GM23338 (cell line): ENCODE measurements around the gene NVL. TPM values are rescaled to one million over a fixed set of nuclear protein-coding genes. Genes with fewer than 3 reads are reported as not detected.

ENCODE experiments used
- ATAC-seq: fragments of 200-7000 bp; cut with Tn5 transposase; 3 replicates; pipeline ENCODE4 v1.9.1; 2020
- DNase-seq: peaks from one replicate; pipeline ENCODE4 v3.0.0-alpha.2; 2015; ENCODE audit warnings: low spot score
- H2AFZ ChIP-seq: fragments of 200-600 bp; sonication (generic); 2 replicates; pipeline ENCODE4 v1.8.0; 2016; ENCODE audit warnings: antibody characterized with exemption, mild to moderate bottlenecking, moderate library complexity
- H3F3A ChIP-seq: fragments of 200-600 bp; sonication (generic); replicated peaks from 2 replicates; pipeline ENCODE4 v1.8.0; 2017; ENCODE audit warnings: antibody characterized with exemption, mixed run types, low read depth
- H3K27ac ChIP-seq: fragments of 200-600 bp; sonication (generic); 2 replicates; pipeline ENCODE4 v1.6.1; 2016; ENCODE audit warnings: low read depth
- H3K27me3 ChIP-seq: fragments of 200-600 bp; sonication (generic); 2 replicates; pipeline ENCODE4 v1.8.0; 2016; ENCODE audit warnings: mild to moderate bottlenecking, mixed run types, moderate library complexity; ENCODE audit not compliant: insufficient read depth
- H3K36me3 ChIP-seq: fragments of 200-600 bp; sonication (generic); 2 replicates; pipeline ENCODE4 v1.8.0; 2016; ENCODE audit warnings: mild to moderate bottlenecking; ENCODE audit not compliant: insufficient read depth
- H3K4me1 ChIP-seq: fragments of 200-600 bp; sonication (generic); 2 replicates; pipeline ENCODE4 v1.8.0; 2016; ENCODE audit warnings: mild to moderate bottlenecking, moderate library complexity; ENCODE audit not compliant: insufficient read depth
- H3K4me2 ChIP-seq: fragments of 200-600 bp; sonication (generic); 2 replicates; pipeline ENCODE4 v1.7.1; 2017; ENCODE audit warnings: mixed run types
- H3K4me3 ChIP-seq: fragments of 200-600 bp; sonication (generic); 2 replicates; pipeline ENCODE4 v1.6.1; 2016; ENCODE audit warnings: mixed run types
- H3K79me2 ChIP-seq: fragments of 200-600 bp; sonication (generic); replicated peaks from 2 replicates; pipeline ENCODE4 v1.8.0; 2017; ENCODE audit warnings: mild to moderate bottlenecking; ENCODE audit not compliant: insufficient read depth
- H3K9me2 ChIP-seq: fragments of 200-600 bp; sonication (generic); 2 replicates; pipeline ENCODE4 v1.8.0; 2017; ENCODE audit not compliant: insufficient read depth
- H4K20me1 ChIP-seq: fragments of 200-600 bp; sonication (generic); replicated peaks from 2 replicates; pipeline ENCODE4 v1.8.0; 2017; ENCODE audit warnings: mild to moderate bottlenecking; ENCODE audit not compliant: insufficient read depth
- H3K27ac Mint-ChIP-seq: 2 replicates; pipeline ENCODE4 v1.8.0; 2020; ENCODE audit warnings: inconsistent platforms, mild to moderate bottlenecking, moderate library complexity, mixed read lengths
- H3K27me3 Mint-ChIP-seq: 3 replicates; pipeline ENCODE4 v1.8.0; 2022; ENCODE audit warnings: low read depth, mild to moderate bottlenecking, moderate library complexity, mixed read lengths, inconsistent platforms; ENCODE audit not compliant: insufficient read depth, poor library complexity
- H3K36me3 Mint-ChIP-seq: 3 replicates; pipeline ENCODE4 v1.8.0; 2021; ENCODE audit warnings: low read depth, mild to moderate bottlenecking, inconsistent platforms, moderate library complexity, mixed read lengths
- H3K4me1 Mint-ChIP-seq: 3 replicates; pipeline ENCODE4 v1.8.0; 2020; ENCODE audit warnings: mild to moderate bottlenecking, inconsistent platforms, mixed read lengths
- H3K4me3 Mint-ChIP-seq: 3 replicates; pipeline ENCODE4 v1.8.0; 2021; ENCODE audit warnings: moderate library complexity, mild to moderate bottlenecking, inconsistent platforms, mixed read lengths
- H3K9me3 Mint-ChIP-seq: 3 replicates; pipeline ENCODE4 v1.8.0; 2020; ENCODE audit warnings: moderate library complexity, mild to moderate bottlenecking, inconsistent platforms, mixed read lengths
- CREB1 ChIP-seq: fragments of 250-450 bp; sonication (Bioruptor Pico); IDR thresholded peaks from 2 replicates; pipeline ENCODE4 v1.5.0; 2020; ENCODE audit warnings: low read depth, mild to moderate bottlenecking, moderate library complexity
- EZH2 ChIP-seq: fragments of 200-600 bp; sonication (generic); IDR thresholded peaks from one replicate; pipeline ENCODE4 v1.8.0; 2017; ENCODE audit warnings: antibody characterized with exemption, mild to moderate bottlenecking, low read depth; ENCODE audit not compliant: unreplicated experiment
- EZH2phosphoT487 ChIP-seq: fragments of 200-600 bp; sonication (generic); IDR thresholded peaks from one replicate; pipeline ENCODE4 v1.8.1; 2018; ENCODE audit warnings: antibody characterized with exemption; ENCODE audit not compliant: unreplicated experiment
- NANOG ChIP-seq: IDR thresholded peaks from 2 replicates; pipeline ENCODE4 v1.6.1; 2016; ENCODE audit warnings: antibody characterized with exemption, borderline replicate concordance
- POLR2AphosphoS5 ChIP-seq: IDR thresholded peaks from 2 replicates; pipeline ENCODE4 v1.6.1; 2016; ENCODE audit warnings: antibody characterized with exemption, low read depth
- REST ChIP-seq: IDR thresholded peaks from one replicate; pipeline ENCODE4 v1.6.1; 2018; ENCODE audit warnings: antibody characterized with exemption; ENCODE audit not compliant: unreplicated experiment
- ZNF331 ChIP-seq: fragments of 250-450 bp; sonication (Bioruptor Pico); IDR thresholded peaks from 2 replicates; pipeline ENCODE4 v1.5.0; 2020; ENCODE audit warnings: low read depth, mild to moderate bottlenecking, moderate library complexity
- polyA plus RNA-seq: library from polyadenylated mRNA; unstranded; fragments of >200 nt; fragmentation: Nextera tagmentation; extraction: Ambion mirVana; gene quantifications from 2 replicates; pipeline ENCODE4 v1.2.1, GENCODE V29; 2016
- total RNA-seq: library from RNA; depleted of rRNA; stranded (reverse); fragments of >200 nt; shearing (Covaris generic); gene quantifications from 2 replicates; pipeline ENCODE4 v1.2.3, GENCODE V29; 2014
- TF ChIP-seq, protein P1 (sequence below): IDR thresholded peaks from 2 replicates; pipeline ENCODE4 v1.6.1; 2016; ENCODE audit warnings: antibody characterized with exemption
- TF ChIP-seq, protein P2 (sequence below): fragments of 250-450 bp; sonication (Bioruptor Pico); IDR thresholded peaks from 2 replicates; pipeline ENCODE4 v1.5.0; 2020; ENCODE audit warnings: mild to moderate bottlenecking, moderate library complexity

Gene NVL
- total and polyA plus RNA-seq, 2 experiments from 2014 or later, result 44.4 to 71.7 TPM

- H3K4me3 ChIP-seq, result no peak overlapping the region
- no peak for ATAC-seq
- peak overlapping the region; percentile 32; the same call in 1 of the 2 replicates for H3K27ac Mint-ChIP-seq
- no peaks in the 10 kb centered on the region for H3K27me3 ChIP-seq
- H3K4me1 Mint-ChIP-seq, result peaks cover 12% of the 10 kb centered on the region
- 0 out of 2 replicates have a peak overlapping the region, but pooled peaks have one; percentile 10 for H3K27ac ChIP-seq
- no peaks in the 10 kb centered on the region; the same call in 2 of the 3 replicates for H3K9me3 Mint-ChIP-seq
- peaks cover 16% of the 10 kb centered on the region; the same call in 1 of the 2 replicates for H3K4me1 ChIP-seq
- TF ChIP-seq, protein P1, sequence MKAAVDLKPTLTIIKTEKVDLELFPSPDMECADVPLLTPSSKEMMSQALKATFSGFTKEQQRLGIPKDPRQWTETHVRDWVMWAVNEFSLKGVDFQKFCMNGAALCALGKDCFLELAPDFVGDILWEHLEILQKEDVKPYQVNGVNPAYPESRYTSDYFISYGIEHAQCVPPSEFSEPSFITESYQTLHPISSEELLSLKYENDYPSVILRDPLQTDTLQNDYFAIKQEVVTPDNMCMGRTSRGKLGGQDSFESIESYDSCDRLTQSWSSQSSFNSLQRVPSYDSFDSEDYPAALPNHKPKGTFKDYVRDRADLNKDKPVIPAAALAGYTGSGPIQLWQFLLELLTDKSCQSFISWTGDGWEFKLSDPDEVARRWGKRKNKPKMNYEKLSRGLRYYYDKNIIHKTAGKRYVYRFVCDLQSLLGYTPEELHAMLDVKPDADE, result no peak
- no peak for TF ChIP-seq EZH2
- H3K36me3 Mint-ChIP-seq, result peaks cover 20% of the 10 kb centered on the region; the same call in 2 of the 3 replicates
- peaks cover 1% of the 10 kb centered on the region; the same call in 1 of the 2 replicates for H3F3A ChIP-seq
- no peak overlapping the region for H3K4me2 ChIP-seq
- peaks cover 3% of the 10 kb centered on the region for H3K27me3 Mint-ChIP-seq
- no peak overlapping the region for H2AFZ ChIP-seq
- no peaks in the 10 kb centered on the region for H4K20me1 ChIP-seq
- no peak for DNase-seq
- no peaks in the 10 kb centered on the region for H3K9me2 ChIP-seq
- H3K4me3 Mint-ChIP-seq, result no peak overlapping the region
- 0 out of 2 replicates have a peak, but pooled peaks cover 7% of the 10 kb centered on the region for H3K36me3 ChIP-seq
- no peaks in the 10 kb centered on the region for H3K79me2 ChIP-seq
Measured at GRCh38 chr1:224259986-224260385, 70.0 kb downstream of the NVL start.

- Histone ChIP-seq H4K20me1 (no peaks in the 10 kb centered on the region), H3K36me3 (0 out of 2 replicates have a peak, but pooled peaks cover 1% of the 10 kb centered on the region), H3K4me3 (no peak overlapping the region), H3K79me2 (no peaks in the 10 kb centered on the region), H3K4me2 (no peak overlapping the region), H3K27ac (no peak overlapping the region), H3K27me3 (no peaks in the 10 kb centered on the region), H3K4me1 (peaks cover 16% of the 10 kb centered on the region; the same call in 1 of the 2 replicates), H3K9me2 (no peaks in the 10 kb centered on the region), H3F3A (no peaks in the 10 kb centered on the region; the same call in 1 of the 2 replicates), H2AFZ (no peak overlapping the region)
- Mint-ChIP-seq H3K4me1 (peaks cover 12% of the 10 kb centered on the region), H3K27me3 (peaks cover 3% of the 10 kb centered on the region), H3K27ac (no peak overlapping the region), H3K9me3 (no peaks in the 10 kb centered on the region; the same call in 2 of the 3 replicates), H3K4me3 (no peak overlapping the region), H3K36me3 (peaks cover 18% of the 10 kb centered on the region; the same call in 2 of the 3 replicates)
- ATAC-seq (no peak), DNase-seq (no peak)
- TF ChIP-seq, protein P2, sequence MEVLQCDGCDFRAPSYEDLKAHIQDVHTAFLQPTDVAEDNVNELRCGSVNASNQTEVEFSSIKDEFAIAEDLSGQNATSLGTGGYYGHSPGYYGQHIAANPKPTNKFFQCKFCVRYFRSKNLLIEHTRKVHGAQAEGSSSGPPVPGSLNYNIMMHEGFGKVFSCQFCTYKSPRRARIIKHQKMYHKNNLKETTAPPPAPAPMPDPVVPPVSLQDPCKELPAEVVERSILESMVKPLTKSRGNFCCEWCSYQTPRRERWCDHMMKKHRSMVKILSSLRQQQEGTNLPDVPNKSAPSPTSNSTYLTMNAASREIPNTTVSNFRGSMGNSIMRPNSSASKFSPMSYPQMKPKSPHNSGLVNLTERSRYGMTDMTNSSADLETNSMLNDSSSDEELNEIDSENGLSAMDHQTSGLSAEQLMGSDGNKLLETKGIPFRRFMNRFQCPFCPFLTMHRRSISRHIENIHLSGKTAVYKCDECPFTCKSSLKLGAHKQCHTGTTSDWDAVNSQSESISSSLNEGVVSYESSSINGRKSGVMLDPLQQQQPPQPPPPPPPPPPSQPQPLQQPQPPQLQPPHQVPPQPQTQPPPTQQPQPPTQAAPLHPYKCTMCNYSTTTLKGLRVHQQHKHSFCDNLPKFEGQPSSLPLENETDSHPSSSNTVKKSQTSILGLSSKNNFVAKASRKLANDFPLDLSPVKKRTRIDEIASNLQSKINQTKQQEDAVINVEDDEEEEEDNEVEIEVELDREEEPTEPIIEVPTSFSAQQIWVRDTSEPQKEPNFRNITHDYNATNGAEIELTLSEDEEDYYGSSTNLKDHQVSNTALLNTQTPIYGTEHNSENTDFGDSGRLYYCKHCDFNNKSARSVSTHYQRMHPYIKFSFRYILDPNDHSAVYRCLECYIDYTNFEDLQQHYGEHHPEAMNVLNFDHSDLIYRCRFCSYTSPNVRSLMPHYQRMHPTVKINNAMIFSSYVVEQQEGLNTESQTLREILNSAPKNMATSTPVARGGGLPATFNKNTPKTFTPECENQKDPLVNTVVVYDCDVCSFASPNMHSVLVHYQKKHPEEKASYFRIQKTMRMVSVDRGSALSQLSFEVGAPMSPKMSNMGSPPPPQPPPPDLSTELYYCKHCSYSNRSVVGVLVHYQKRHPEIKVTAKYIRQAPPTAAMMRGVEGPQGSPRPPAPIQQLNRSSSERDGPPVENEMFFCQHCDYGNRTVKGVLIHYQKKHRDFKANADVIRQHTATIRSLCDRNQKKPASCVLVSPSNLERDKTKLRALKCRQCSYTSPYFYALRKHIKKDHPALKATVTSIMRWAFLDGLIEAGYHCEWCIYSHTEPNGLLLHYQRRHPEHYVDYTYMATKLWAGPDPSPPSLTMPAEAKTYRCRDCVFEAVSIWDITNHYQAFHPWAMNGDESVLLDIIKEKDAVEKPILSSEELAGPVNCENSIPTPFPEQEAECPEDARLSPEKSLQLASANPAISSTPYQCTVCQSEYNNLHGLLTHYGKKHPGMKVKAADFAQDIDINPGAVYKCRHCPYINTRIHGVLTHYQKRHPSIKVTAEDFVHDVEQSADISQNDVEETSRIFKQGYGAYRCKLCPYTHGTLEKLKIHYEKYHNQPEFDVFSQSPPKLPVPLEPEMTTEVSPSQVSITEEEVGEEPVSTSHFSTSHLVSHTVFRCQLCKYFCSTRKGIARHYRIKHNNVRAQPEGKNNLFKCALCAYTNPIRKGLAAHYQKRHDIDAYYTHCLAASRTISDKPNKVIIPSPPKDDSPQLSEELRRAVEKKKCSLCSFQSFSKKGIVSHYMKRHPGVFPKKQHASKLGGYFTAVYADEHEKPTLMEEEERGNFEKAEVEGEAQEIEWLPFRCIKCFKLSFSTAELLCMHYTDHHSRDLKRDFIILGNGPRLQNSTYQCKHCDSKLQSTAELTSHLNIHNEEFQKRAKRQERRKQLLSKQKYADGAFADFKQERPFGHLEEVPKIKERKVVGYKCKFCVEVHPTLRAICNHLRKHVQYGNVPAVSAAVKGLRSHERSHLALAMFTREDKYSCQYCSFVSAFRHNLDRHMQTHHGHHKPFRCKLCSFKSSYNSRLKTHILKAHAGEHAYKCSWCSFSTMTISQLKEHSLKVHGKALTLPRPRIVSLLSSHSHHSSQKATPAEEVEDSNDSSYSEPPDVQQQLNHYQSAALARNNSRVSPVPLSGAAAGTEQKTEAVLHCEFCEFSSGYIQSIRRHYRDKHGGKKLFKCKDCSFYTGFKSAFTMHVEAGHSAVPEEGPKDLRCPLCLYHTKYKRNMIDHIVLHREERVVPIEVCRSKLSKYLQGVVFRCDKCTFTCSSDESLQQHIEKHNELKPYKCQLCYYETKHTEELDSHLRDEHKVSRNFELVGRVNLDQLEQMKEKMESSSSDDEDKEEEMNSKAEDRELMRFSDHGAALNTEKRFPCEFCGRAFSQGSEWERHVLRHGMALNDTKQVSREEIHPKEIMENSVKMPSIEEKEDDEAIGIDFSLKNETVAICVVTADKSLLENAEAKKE, result no peak
- TF ChIP-seq EZH2 (no peak), EZH2phosphoT487 (no peak), REST (no peak), ZNF331 (no peak), NANOG (no peak), CREB1 (CRISPR knock-in tag) (no peak), POLR2AphosphoS5 (no peak)
- TF ChIP-seq, protein P1, result no peak
Measured at GRCh38 chr1:224258351-224258750, 71.6 kb downstream of the NVL start.
